ENCODE data around the gene TBC1D22A.

The TBC1D22A gene

GRCh38 chr22:46770151-46770641 lies 7.7 kb downstream of the TBC1D22A start:
- TF ChIP-seq, protein P1, sequence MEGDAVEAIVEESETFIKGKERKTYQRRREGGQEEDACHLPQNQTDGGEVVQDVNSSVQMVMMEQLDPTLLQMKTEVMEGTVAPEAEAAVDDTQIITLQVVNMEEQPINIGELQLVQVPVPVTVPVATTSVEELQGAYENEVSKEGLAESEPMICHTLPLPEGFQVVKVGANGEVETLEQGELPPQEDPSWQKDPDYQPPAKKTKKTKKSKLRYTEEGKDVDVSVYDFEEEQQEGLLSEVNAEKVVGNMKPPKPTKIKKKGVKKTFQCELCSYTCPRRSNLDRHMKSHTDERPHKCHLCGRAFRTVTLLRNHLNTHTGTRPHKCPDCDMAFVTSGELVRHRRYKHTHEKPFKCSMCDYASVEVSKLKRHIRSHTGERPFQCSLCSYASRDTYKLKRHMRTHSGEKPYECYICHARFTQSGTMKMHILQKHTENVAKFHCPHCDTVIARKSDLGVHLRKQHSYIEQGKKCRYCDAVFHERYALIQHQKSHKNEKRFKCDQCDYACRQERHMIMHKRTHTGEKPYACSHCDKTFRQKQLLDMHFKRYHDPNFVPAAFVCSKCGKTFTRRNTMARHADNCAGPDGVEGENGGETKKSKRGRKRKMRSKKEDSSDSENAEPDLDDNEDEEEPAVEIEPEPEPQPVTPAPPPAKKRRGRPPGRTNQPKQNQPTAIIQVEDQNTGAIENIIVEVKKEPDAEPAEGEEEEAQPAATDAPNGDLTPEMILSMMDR (IDR thresholded peaks at IDR 0.05; ENCODE audit: control insufficient read depth, extremely low read depth, insufficient read depth): no peak
- H3K4me3 ChIP-seq (ENCODE audit: low read depth, low read length): no peak overlapping the region
- DNase-seq (ENCODE audit: low read depth): no peak

GRCh38 chr22:46770726-46771125 lies 8.3 kb downstream of the TBC1D22A start:
- H3K4me3 ChIP-seq (ENCODE audit: low read depth, low read length): no peak overlapping the region
- DNase-seq (ENCODE audit: low read depth): no peak
- TF ChIP-seq, protein P1 (IDR thresholded peaks at IDR 0.05; ENCODE audit: control insufficient read depth, extremely low read depth, insufficient read depth): no peak

- TF ChIP-seq, protein P1 (IDR thresholded peaks at IDR 0.05; ENCODE audit: control insufficient read depth, extremely low read depth, insufficient read depth): no peak
Observed at GRCh38 chr22:46773076-46773475, 10.6 kb downstream of the TBC1D22A start.

DNA sequence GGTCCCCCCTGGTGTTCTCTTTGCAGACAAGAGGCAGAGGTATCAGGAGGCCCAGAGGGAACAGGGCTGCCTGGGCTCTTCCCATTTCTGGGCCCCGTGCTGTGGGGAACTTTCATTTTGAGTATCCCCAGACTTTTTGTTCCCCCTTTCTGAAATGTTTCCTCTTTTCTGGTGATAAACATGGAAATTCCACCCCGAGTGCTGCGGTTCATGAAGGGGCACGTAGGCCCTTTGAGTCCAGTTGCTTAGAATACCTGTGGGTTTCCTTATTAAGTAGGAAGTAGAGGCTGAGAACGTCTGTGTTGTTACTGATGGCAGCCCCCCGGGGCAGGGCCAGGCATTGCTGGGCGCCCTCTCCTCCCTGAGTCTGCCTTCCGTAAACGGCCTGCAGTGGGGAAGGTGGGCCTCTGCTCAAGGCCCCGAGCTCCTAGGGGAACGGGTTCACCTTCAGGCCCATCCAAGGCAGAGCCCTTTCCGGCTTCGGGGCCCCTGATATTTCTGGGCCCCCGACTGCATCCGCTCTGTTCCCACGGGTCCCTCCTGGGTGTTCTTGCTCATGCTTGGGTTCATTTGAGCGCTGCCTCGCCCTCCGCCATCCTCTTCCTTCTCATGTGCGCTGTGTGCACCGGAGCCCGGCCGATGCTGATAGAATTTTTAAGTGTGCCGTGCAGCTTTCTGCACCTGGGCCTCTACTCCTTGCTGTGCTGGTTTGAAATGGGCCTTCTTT lies 12.0 kb downstream of the TBC1D22A start:
- no peak for DNase-seq (ENCODE audit: low read depth)
- TF ChIP-seq, protein P1 (IDR thresholded peaks at IDR 0.05; ENCODE audit: control insufficient read depth, extremely low read depth, insufficient read depth): no peak
- no peak overlapping the region for H3K4me3 ChIP-seq (ENCODE audit: low read depth, low read length)

More at GRCh38 chr22:46773076-46773475, 10.6 kb downstream of the TBC1D22A start:
- no peak overlapping the region for H3K4me3 ChIP-seq (ENCODE audit: low read depth, low read length)
- no peak for DNase-seq (ENCODE audit: low read depth)

DNA sequence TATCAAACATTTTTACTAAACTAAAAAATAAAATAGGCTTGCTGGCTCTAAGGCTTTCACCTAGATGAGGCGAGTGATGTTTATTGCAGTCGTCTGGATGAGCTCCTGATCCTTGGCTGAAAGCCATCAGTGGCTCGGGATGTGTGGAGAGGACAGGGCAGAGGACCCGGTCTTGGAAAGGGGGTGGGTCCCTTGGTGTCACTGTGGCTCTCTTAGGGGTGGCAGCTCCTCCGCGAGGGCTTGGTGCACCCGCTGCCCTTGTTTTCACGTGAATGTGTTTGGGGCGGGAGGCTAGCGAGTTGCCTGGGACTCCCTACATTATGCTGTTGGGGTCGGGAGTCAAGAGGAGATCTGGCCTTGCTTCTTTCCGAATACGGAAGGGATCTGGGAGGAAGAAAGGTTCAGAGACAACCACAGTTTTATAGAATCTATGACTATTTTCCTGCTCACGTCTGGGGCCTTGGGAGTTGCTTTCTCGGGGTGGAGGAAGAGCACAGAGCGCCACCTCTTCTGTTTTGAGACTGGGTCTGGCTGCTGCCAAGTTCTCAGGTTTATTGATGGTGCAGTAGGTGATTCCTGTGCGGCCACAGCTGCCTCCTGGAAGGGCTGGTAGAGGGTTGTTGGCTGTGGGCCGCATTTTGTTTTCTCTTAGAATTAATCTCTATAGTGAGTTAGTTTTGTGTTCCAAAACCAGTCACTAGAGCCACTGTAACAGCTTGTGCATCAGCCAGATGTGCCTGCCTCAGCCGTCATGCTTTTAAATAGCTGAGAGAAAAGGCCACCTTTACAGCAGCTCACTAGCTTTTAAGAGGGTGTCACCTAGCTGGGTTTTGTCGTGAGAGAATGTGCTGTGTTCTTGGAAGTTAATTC lies 12.8 kb downstream of the TBC1D22A start:
- TF ChIP-seq, protein P1 (IDR thresholded peaks at IDR 0.05; ENCODE audit: control insufficient read depth, extremely low read depth, insufficient read depth): no peak
- no peak overlapping the region for H3K4me3 ChIP-seq (ENCODE audit: low read depth, low read length)
- no peak for DNase-seq (ENCODE audit: low read depth)

- TF ChIP-seq, protein P1 (IDR thresholded peaks at IDR 0.05; ENCODE audit: control insufficient read depth, extremely low read depth, insufficient read depth): no peak
- DNase-seq (ENCODE audit: low read depth): peak; percentile 39
- H3K4me3 ChIP-seq (ENCODE audit: low read depth, low read length): no peak overlapping the region
Observed at GRCh38 chr22:46775850-46776826, 13.7 kb downstream of the TBC1D22A start.
